K562 (cell line): ENCODE data around the gene PRSS53. TPM values are rescaled to one million over a fixed set of nuclear protein-coding genes. Genes with fewer than 3 reads are reported as not detected.

Experiments
- CREB5 ChIP-seq: fragments of 250-450 bp; sonication (Bioruptor Pico); IDR thresholded peaks from 2 replicates; pipeline ENCODE4 v1.5.0; 2020; ENCODE audit warnings: mild to moderate bottlenecking
- GTF2B ChIP-seq: IDR thresholded peaks from 2 replicates; pipeline ENCODE4 v1.6.1; 2011; ENCODE audit not compliant: insufficient read length; ENCODE audit errors: extremely low read depth
- MGA ChIP-seq: fragments of 450-650 bp; IDR thresholded peaks from 2 replicates; pipeline ENCODE4 v1.6.1; 2016; ENCODE audit warnings: mild to moderate bottlenecking, moderate library complexity
- PPARD ChIP-seq: fragments of 250-450 bp; sonication (Bioruptor Pico); IDR thresholded peaks from 2 replicates; pipeline ENCODE4 v1.8.0; 2022; ENCODE audit warnings: inconsistent platforms, mild to moderate bottlenecking, moderate library complexity
- RB1 ChIP-seq: fragments of 450-650 bp; IDR thresholded peaks from 2 replicates; pipeline ENCODE4 v1.6.1; 2017; ENCODE audit warnings: low read depth, mild to moderate bottlenecking
- TCFL5 ChIP-seq: fragments of 250-450 bp; sonication (Bioruptor Pico); conservative IDR thresholded peaks from 2 replicates; pipeline ENCODE4 v1.6.1; 2021; ENCODE audit warnings: mild to moderate bottlenecking, moderate library complexity, matching md5 sums
- TRIM24 ChIP-seq, 2 experiments: fragments of 450-650 bp; IDR thresholded peaks; 2 replicates each; pipeline ENCODE4 v1.6.1; 2016
- ZNF124 ChIP-seq: sonication (generic); formaldehyde crosslinking; IDR thresholded peaks from 2 replicates; pipeline ENCODE4 v1.8.1; 2022; ENCODE audit warnings: missing genetic modification reagents
- ZNF696 ChIP-seq: fragments of 250-450 bp; sonication (Bioruptor Pico); conservative IDR thresholded peaks from 2 replicates; pipeline ENCODE4 v1.4.0; 2020; ENCODE audit warnings: mild to moderate bottlenecking, moderate library complexity
- polyA plus RNA-seq, 8 experiments: library from polyadenylated mRNA; depleted of rRNA in 4 of 8; stranded (reverse) in 5 of 8; unstranded in 3 of 8; fragments of >200 nt; fragmentation: Nextera tagmentation in 2 of 8; fragmentation: Illumina TruSeq in 1 of 8; extraction: Ambion mirVana in 2 of 8; extraction: Trizol in 1 of 8; gene quantifications; 2 replicates each; pipeline versions ENCODE4 v1.2.1 to v1.2.3, GENCODE V29; 2011 to 2014; ENCODE audit warnings: inconsistent platforms in 1 of 8, missing spikeins in 1 of 8
- total RNA-seq, 7 experiments: library from RNA; depleted of rRNA in 6 of 7; stranded (reverse); fragments of >200 nt in 6 of 7; fragmentation: Illumina TruSeq in 2 of 7; extraction: Trizol in 2 of 7; gene quantifications; 2 replicates each; pipeline versions ENCODE4 v1.2.1 to v1.2.3, GENCODE V29; 2011 to 2021; ENCODE audit warnings: low replicate concordance in 1 of 7

PRSS53 gene
- total and polyA plus RNA-seq, 9 of the 15 experiments (the other 6 are each of a cell fraction or from before 2014, with no cell fraction given), result 0.40 to 1.9 (median 0.78) TPM; not detected in 2

DNA sequence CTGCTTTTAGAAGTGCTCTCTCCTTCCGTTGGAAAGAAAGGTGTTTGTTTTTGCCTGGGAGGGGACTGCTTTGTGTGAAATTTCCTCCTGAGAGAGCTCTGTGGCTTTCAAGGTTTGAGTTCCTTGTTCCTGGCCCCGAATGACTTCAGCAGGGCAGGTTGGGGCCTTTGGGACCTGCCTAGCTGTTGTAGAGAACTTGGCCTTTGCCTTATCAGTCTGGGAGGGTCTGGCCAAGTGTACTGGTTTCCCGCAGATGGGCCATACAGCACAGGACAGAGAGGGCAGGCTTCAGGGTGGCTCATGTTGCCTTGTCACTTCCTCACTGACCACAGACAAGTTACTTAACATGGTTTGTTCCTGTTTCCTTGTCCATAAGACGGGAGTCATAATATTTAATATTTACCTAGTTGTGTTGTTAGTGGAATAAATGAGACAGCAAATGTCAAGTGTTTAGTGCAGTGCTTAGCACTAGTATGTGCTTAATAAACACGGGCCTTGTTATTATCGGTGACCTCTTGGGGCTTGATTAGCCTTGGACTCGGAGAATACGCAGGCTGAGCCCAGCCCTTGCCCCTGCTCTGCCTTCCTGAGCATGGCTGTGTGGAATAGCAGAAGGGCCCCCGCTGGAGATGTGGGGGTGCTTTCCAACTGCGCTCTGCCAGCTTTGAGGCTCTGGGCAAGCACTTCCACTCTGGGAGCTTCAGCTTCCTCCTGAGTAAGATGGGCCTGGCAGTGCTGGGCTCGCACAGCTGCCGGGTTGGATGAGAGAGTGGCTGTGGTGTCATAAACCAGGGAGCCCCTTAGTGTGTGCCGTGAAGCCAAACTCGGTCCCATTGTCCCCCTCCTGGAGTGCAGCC, 40.2 kb upstream of the PRSS53 start (continued):
- TF ChIP-seq GTF2B (no peak), PPARD (CRISPR knock-in tag) (no peak), MGA (no peak), ZNF696 (CRISPR knock-in tag) (no peak), RB1 (0 out of 2 replicates have a peak, but pooled peaks have one; percentile 25), ZNF124 (CRISPR knock-in tag) (no peak), TRIM24 (IDR thresholded peaks at IDR 0.05) (0 out of 4 replicates have a peak, but pooled peaks of 1 of the 2 experiments have one; percentile 15), CREB5 (no peak), TCFL5 (CRISPR knock-in tag) (no peak)
